ENCODE results near the gene ALK. TPM values are rescaled to one million over a fixed set of nuclear protein-coding genes. Genes with fewer than 3 reads are reported as not detected.

ALK gene
- total RNA-seq, 2 experiments from 2014 or later: not detected

DNA sequence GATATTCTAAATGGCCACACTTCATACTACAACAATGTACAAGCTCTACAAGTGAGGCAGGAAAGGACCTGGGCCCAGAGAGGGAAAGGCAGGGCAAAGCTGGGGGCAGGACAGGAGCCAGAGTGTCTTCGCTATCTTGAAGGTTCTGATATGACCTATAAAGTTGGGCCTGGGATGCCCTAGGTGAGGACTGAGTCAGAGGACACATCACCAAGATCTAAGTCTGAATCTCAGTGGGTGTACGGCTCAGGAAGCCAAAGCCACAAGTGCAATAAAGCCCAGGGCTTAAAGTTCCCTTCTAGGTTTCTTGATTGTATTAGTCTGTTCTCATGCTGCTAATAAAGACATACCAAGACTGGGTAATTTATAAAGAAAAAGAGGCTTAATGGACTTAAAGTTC is 219.1 kb downstream of the ALK start:
- Mint-ChIP-seq H3K4me3 (no peak overlapping the region), H3K27me3 (no peaks in the 10 kb centered on the region), H3K36me3 (ENCODE audit: low read depth) (no peaks in the 10 kb centered on the region), H3K4me1 (ENCODE audit: low read depth) (no peaks in the 10 kb centered on the region), H3K9me3 (no peaks in the 10 kb centered on the region), H3K27ac (no peak overlapping the region)
- POLR2A ChIA-PET: no interaction called here
- DNase-seq (no peak), ATAC-seq (no peak)
- intact Hi-C loops (cut with micrococcal nuclease): no loop called here
- TF ChIP-seq, protein P1, sequence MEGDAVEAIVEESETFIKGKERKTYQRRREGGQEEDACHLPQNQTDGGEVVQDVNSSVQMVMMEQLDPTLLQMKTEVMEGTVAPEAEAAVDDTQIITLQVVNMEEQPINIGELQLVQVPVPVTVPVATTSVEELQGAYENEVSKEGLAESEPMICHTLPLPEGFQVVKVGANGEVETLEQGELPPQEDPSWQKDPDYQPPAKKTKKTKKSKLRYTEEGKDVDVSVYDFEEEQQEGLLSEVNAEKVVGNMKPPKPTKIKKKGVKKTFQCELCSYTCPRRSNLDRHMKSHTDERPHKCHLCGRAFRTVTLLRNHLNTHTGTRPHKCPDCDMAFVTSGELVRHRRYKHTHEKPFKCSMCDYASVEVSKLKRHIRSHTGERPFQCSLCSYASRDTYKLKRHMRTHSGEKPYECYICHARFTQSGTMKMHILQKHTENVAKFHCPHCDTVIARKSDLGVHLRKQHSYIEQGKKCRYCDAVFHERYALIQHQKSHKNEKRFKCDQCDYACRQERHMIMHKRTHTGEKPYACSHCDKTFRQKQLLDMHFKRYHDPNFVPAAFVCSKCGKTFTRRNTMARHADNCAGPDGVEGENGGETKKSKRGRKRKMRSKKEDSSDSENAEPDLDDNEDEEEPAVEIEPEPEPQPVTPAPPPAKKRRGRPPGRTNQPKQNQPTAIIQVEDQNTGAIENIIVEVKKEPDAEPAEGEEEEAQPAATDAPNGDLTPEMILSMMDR (IDR thresholded peaks at IDR 0.05): no peak
- CTCF ChIA-PET: no interaction called here

DNA sequence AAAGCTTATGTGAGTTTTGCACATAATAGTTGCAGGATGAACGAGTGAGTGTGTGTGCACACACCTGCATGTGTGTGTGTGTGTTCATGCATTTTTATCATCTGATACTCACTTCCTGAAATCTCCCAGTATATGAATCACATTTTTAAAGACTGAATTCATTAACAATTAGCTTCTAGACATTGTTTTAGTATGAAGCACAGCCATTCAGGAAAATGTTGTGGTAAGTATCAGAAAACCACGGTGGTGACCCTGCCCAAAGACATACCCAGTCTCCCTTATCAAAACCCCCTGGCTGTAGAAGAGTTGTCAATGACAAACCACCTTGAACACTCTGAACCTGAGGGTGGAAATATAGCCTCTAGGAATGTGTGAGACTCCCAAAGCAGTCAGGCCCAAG is 220.8 kb downstream of the ALK start:
- no peak overlapping the region for H3K4me3 Mint-ChIP-seq
- intact Hi-C loops (cut with micrococcal nuclease): no loop called here
- H3K36me3 Mint-ChIP-seq (ENCODE audit: low read depth): no peaks in the 10 kb centered on the region
- ChIA-PET POLR2A (no interaction called here), CTCF (no interaction called here)
- TF ChIP-seq, protein P1 (IDR thresholded peaks at IDR 0.05): no peak
- ATAC-seq (no peak), DNase-seq (no peak)
- H3K27ac Mint-ChIP-seq: no peak overlapping the region
- no peaks in the 10 kb centered on the region for H3K27me3 Mint-ChIP-seq
- H3K9me3 Mint-ChIP-seq: no peaks in the 10 kb centered on the region
- no peaks in the 10 kb centered on the region for H3K4me1 Mint-ChIP-seq (ENCODE audit: low read depth)

DNA sequence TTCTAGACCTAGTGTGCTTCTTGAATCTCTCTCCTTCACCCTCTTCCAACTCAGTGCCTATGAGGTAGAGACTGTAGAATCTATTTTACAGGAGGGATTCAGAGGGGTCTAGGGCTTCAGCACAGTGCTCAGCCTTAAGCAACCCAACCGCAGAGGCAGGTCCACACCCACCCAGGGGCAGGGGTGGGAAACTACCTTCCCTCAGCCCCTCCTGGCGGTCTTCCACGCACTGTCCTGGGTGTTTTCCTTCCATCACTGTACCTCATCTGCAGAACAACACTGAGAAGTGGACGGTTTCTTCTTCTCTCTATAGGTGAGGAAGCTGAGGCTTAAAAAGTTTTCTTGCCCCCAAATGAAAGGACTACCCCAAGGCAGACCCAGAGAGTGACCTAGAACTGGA is 222.3 kb downstream of the ALK start:
- Mint-ChIP-seq H3K4me3 (no peak overlapping the region), H3K36me3 (ENCODE audit: low read depth) (no peaks in the 10 kb centered on the region), H3K27ac (no peak overlapping the region), H3K4me1 (ENCODE audit: low read depth) (no peaks in the 10 kb centered on the region), H3K9me3 (no peaks in the 10 kb centered on the region), H3K27me3 (peaks cover 1% of the 10 kb centered on the region)
- DNase-seq (no peak), ATAC-seq (no peak)
- intact Hi-C loops (cut with micrococcal nuclease): no loop called here
- TF ChIP-seq, protein P1 (IDR thresholded peaks at IDR 0.05): no peak
- POLR2A ChIA-PET: no interaction called here
- CTCF ChIA-PET: no interaction called here

DNA sequence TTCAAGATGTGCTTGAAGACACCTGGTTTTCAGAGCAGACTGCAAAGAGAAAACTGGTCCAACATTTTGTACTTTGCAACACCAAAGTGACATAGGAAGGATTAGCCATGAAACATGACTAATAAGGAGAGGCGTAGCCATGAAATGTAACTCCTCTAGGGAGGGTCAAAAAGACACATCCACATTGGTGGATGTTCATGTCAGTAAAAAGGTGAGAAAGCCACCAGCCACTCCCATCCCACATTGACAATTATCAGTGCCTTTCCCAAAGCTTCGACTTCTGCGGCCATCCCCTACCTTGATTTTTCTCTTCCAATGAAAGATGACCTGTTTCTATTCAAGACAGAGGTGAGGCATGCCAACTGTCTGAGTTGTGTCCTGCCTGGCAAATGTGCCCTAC is 223.2 kb downstream of the ALK start:
- ChIA-PET CTCF (no interaction called here), POLR2A (no interaction called here)
- H3K9me3 Mint-ChIP-seq: no peaks in the 10 kb centered on the region
- no peak for ATAC-seq
- no peak for DNase-seq
- H3K4me1 Mint-ChIP-seq (ENCODE audit: low read depth): no peaks in the 10 kb centered on the region
- TF ChIP-seq, protein P1 (IDR thresholded peaks at IDR 0.05): no peak
- H3K27me3 Mint-ChIP-seq: peaks cover 3% of the 10 kb centered on the region
- H3K36me3 Mint-ChIP-seq (ENCODE audit: low read depth): no peaks in the 10 kb centered on the region
- no peak overlapping the region for H3K4me3 Mint-ChIP-seq
- intact Hi-C loops (cut with micrococcal nuclease): no loop called here
- H3K27ac Mint-ChIP-seq: no peak overlapping the region

DNA sequence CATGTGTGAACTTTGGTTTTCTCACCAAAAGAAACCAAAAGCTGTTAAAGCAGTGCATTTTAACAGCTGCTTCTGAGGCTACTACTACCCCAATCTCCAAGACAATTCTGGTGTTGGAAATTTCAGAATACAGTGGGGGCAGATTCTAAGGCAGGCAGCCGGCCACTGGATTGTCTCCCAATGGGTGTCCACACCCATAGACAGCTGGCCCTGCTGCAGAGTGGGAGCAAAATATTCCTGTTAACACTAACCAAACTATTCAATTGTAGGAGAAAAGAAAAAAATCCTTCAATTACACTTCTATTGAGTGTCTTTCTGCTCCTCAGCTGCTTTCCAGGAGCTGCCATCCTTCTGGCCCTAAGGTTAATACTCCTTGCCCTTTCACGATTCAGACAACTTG is 223.7 kb downstream of the ALK start:
- DNase-seq (no peak), ATAC-seq (no peak)
- H3K27me3 Mint-ChIP-seq: peaks cover 6% of the 10 kb centered on the region
- CTCF ChIA-PET: no interaction called here
- TF ChIP-seq, protein P1 (IDR thresholded peaks at IDR 0.05): no peak
- no peaks in the 10 kb centered on the region for H3K4me1 Mint-ChIP-seq (ENCODE audit: low read depth)
- intact Hi-C loops (cut with micrococcal nuclease): no loop called here
- no peak overlapping the region for H3K4me3 Mint-ChIP-seq
- no peaks in the 10 kb centered on the region for H3K9me3 Mint-ChIP-seq
- POLR2A ChIA-PET: no interaction called here
- no peaks in the 10 kb centered on the region for H3K36me3 Mint-ChIP-seq (ENCODE audit: low read depth)
- H3K27ac Mint-ChIP-seq: no peak overlapping the region
